GM13977 (cell line): Measurements from ENCODE around the gene ZFP3.
A peak's percentile ranks its signal among the peaks of the same experiment; 100 is the strongest.

ENCODE experiments used
- DNase-seq: peaks from one replicate; pipeline ENCODE4 v3.0.0; 2012; ENCODE audit warnings: low spot score
- CTCF ChIP-seq: IDR thresholded peaks from 2 replicates; pipeline ENCODE4 v1.5.1; 2012; ENCODE audit warnings: mild to moderate bottlenecking, control low read depth; ENCODE audit not compliant: insufficient read depth; ENCODE audit errors: extremely low read depth, missing control alignments
- in situ Hi-C: fragments of 300-500 bp; cut with MboI; formaldehyde crosslinking; loops from one replicate; pipeline ENCODE4 v1.12.0; 2022; ENCODE audit warnings: low sequenced_read_pairs, low pct_unique_long_range_greater_than_20kb, mixed read lengths, inconsistent platforms; ENCODE audit not compliant: unreplicated experiment

ZFP3 gene

DNA sequence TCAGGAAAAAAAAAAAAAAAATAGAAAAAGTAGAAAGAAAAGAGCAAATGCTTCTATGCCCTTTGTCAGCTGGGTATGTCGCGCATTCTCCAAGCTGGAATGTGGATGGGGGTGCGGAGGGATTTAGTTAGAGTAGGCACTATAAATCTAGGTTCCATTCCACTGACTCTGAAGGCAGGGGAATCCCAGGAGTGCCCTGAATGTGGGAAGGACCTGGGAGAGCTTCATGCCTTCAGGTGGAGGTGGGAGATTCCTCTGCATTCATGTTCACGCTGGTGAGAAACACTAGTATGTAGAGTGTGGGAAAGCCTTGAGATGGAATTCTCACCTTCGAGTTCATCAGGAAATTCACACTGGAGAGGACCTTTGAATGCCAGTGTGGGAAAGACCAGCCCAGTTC, 21.0 kb downstream of the ZFP3 start:
- TF ChIP-seq CTCF: no peak
- in situ Hi-C loops: no loop called here
- DNase-seq: no peak

DNA sequence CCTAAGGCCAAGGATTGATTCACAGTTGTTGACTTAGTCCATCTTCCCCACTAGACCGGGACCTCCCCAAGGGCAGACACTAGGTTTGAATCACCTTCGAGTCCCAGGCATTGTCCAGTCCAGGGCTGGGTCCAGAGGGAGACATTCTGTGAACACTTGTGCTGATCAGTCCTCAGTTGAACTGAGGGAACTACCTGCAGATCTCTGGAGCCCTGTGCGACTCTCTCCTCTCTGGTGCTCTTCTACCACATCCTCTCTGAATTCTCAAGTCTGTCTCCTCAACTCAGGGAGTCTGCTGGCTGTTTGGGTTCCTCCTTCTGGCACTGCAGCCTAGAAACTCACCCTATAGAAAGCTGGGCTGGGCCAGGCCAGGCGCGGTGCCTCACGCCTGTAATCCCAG, 22.6 kb downstream of the ZFP3 start:
- no peak for DNase-seq
- no peak for TF ChIP-seq CTCF

GRCh38 chr17:5110816-5111215, 32.5 kb downstream of the ZFP3 start:
- in situ Hi-C loops: no loop called here
- no peak for DNase-seq
- no peak for TF ChIP-seq CTCF

More for the DNA sequence above, 22.6 kb downstream of the ZFP3 start:
- in situ Hi-C loops: no loop called here

- peak; percentile 96 for DNase-seq
- in situ Hi-C loops: no loop called here
- peak; percentile 6 for TF ChIP-seq CTCF
Measured at GRCh38 chr17:5111402-5112204, 33.3 kb downstream of the ZFP3 start, which contains the start of gene ZNF232. ZNF232 (minus strand) TSS chr17:5111878; CDS start chr17:5111822, 56 bp downstream.

DNA sequence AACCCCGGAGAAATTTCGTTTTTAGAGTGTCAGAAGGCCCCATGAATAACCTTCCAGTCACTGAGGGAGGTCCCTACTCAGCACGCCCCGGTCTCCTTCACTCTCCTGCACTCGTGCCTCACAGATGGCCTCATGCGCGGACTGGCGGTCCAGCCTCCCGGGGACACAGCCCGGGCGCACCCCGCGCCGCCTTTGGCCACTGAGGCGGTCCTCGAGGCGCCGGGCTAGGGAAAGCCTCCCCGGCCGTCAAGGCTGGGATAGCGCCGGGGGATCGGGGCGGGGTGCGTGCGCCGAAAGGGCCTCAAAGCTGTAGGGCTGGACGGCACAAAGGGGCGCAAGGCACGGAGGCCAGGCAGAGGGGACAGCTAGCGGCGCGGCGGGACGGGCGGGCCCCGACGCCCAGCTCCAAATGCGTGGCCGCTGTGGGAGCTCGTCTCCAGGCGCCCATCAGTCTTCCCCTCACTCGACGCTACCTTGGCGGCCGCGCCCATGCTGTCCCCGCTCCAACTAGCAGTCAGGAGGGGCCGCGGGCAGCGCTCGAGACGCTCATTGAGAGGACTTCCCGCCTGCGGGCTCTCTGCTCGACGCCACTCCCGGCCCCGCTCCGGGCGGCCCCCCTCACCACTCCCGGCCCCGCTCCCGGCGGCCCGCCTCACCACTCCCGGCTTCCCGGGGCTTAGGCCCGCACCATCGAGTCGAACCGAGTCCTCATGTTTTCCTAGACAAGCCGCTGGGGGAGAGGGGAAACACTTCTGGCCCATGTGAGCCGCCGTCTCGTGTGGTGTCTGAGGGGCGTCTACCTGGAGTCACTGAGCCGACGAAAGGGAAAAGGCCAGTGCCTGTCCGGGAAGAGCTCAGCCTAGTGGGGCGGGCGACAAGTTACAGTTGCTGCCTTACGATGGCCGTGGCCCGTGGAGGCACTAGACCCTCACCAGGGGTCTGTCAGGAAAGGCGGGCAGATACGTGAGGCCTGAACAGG, 37.7 kb downstream of the ZFP3 start, which contains the start of gene USP6:
TSS of gene USP6 (plus strand) at position 360 of the 979 bp plus-strand sequence. CDS start 14,336 bp downstream, outside the sequence.
- no peak for TF ChIP-seq CTCF
- in situ Hi-C loops: no loop called here
- no peak for DNase-seq

DNA sequence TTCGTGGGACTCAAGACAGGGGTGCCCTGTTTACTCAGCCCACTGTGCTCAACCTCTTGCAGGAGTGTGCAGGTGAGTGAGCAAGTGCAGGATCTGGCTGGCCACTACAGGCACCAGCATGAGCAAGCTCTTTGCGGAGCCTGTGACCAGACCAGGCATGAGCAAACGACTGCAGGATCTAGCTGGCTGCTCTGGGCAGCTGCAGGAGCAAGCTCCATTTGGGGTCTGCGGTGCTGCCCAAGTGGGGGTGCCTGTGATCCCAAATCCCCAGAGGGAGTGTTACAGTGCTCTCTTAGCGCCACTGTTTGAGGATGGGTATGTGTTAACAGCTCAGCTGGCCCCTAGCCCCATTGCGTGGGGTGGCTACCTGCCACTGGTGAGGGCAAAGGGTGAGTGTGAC, 40.0 kb downstream of the ZFP3 start:
- TF ChIP-seq CTCF: no peak
- in situ Hi-C loops: no loop called here
- no peak for DNase-seq
